HG02610 (cell line): ENCODE data around the gene TMEM267.
"Not testable (repeated sequence)": the region's sequence is repeated elsewhere in the genome, so short reads cannot be mapped to it uniquely, and the experiment has no call there.

Experiments used
- ATAC-seq: cut with Tn5 transposase; IDR thresholded peaks from one replicate; pipeline ENCODE4 v1.9.1; 2021; ENCODE audit warnings: mild to moderate bottlenecking, moderate library complexity; ENCODE audit not compliant: unreplicated experiment

The TMEM267 gene

DNA sequence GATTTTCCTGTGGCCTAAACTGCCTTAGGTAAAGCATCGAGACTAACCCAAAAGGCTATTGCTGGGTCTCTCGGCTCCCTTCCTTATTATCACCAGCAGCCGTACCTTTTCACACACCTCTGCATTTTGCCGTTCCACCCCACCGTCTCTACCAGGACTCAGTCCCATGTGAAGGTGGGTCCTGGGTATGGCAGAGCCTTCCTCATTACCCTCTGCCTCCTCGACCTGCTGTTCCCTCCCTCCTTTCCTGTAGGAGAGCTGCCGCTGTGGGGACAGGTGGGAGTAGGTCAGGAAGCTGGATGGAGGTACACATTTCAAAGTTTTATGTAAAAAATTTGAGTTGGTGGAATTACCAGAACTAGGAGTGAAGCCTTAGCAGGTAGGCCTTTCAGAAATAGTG, 73.3 kb downstream of the TMEM267 start:
- no peak for ATAC-seq

DNA sequence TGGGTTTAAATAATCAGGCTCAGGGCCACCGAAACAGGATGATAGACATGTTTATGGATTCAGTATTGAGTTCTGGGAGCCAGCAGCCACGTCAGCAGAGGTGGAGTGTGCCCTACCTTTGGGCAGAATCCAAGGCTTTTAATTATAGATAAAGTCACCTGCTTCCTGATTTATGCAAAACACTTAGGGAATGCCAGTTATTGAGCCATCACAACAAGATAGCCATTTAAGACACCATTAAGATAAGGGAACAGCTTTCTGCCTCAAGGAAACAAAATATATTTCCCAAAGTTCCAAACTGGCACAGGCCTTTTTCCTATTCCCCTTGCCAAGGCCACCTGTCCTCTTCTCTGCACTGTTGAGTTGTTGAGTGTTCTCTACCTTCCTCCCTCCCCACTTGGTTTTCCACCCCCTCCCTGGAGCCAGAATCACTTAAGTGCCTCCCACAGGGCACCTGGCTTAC, 73.8 kb downstream of the TMEM267 start:
- ATAC-seq = no peak

DNA sequence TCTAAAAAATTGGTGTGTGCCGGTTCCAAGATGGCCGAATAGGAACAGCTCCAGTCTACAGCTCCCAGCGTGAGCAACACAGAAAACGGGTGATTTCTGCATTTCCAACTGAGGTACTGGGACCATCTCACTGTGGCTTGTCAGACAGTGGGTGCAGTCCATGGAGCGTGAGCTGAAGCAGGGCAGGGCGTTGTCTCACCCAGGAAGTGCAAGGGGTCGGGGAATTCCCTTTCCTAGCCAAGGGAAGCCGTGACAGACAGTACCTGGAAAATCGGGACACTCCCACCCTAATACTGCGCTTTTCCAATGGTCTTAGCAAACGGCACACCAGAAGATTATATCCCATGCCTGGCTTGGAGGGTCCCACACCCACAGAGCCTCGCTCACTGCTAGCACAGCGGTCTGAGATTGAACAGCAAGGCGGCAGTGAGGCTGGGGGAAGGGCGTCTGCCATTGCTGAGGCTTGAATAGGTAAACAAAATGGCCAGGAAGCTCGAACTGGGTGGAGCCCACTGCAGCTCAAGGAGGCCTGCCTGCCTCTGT, 81.1 kb downstream of the TMEM267 start:
- ATAC-seq = not testable (repeated sequence)

GRCh38 chr5:43401827-43402226, 81.8 kb downstream of the TMEM267 start:
- ATAC-seq = no peak

GRCh38 chr5:43400082-43400481, 83.6 kb downstream of the TMEM267 start:
- no peak for ATAC-seq

DNA sequence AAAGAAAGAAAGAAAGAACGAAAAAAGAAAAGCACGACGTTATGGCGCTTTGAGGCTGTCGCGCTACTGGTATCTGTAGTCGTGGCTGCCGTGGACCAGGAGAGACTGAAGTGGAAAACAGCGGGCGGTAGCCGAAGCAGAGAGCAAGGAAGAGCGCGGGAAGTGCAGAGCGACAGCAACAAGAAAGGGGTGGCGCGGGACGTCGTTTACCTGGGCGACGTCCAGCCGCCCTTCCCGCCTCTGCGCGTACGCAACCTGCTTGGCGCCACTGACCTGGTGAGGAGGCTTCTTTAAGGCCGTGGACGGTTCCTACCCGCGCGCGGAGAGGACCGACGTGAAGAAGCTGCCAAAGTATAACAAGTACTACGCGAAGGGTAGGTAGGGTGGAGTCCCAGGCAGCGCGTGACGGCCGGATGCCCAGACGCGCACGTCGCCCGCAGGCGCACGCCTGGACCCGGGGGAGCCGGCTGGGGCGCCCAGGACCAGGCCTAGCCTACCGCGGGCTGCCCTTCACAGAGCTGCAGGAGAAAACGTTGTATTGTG, 86.8 kb downstream of the TMEM267 start:
- ATAC-seq = peak; percentile 97
